BJ (cell line): Measurements from ENCODE around the gene ZNRF4. TPM values are rescaled to one million over a fixed set of nuclear protein-coding genes. Genes with fewer than 3 reads are reported as not detected.
"Not testable (repeated sequence)": the region's sequence is repeated elsewhere in the genome, so short reads cannot be mapped to it uniquely, and the experiment has no call there.

Experiments
- CTCF ChIA-PET: fragments of 350-600 bp; formaldehyde crosslinking; extraction: SDS; loops from one replicate; lab custom pipeline; 2021; ENCODE audit warnings: antibody characterized with exemption, inconsistent platforms; lab: Yijun Ruan, JAX
- POLR2A ChIA-PET: fragments of 300-600 bp; sonication (Branson Sonifier 250); formaldehyde crosslinking; extraction: SDS; loops from one replicate; lab custom pipeline; 2021; ENCODE audit warnings: antibody characterized with exemption; lab: Charles Lee
- DNase-seq: peaks from one replicate; pipeline ENCODE4 v3.0.0-alpha.2; 2011; ENCODE audit warnings: low read depth
- H3K27me3 ChIP-seq: 2 replicates; pipeline ENCODE4 v1.6.0; 2011; ENCODE audit warnings: low read length; ENCODE audit not compliant: control insufficient read depth, insufficient read depth
- H3K36me3 ChIP-seq: 2 replicates; pipeline ENCODE4 v1.5.1; 2011; ENCODE audit warnings: low read length; ENCODE audit not compliant: control insufficient read depth, insufficient read depth
- H3K4me3 ChIP-seq: 2 replicates; pipeline ENCODE4 v1.5.1; 2011; ENCODE audit warnings: low read depth, mild to moderate bottlenecking, control low read depth, low read length
- polyA minus RNA-seq: library from RNA; depleted of rRNA, polyadenylated mRNA; stranded (reverse); fragments of >200 nt; gene quantifications from 2 replicates; pipeline ENCODE4 v1.2.3, GENCODE V29; 2011; rRNA and poly(A)+ RNA removed
- polyA plus RNA-seq: library from polyadenylated mRNA; depleted of rRNA; stranded (reverse); fragments of >200 nt; gene quantifications from 2 replicates; pipeline ENCODE4 v1.2.3, GENCODE V29; 2011; rRNA removed
- TF ChIP-seq, protein P1 (sequence below): IDR thresholded peaks from 2 replicates; pipeline ENCODE4 v1.5.1; 2011; ENCODE audit warnings: low read depth, mild to moderate bottlenecking, control low read depth, inconsistent platforms, low read length, moderate library complexity; ENCODE audit not compliant: insufficient read depth

Gene ZNRF4, protein sequence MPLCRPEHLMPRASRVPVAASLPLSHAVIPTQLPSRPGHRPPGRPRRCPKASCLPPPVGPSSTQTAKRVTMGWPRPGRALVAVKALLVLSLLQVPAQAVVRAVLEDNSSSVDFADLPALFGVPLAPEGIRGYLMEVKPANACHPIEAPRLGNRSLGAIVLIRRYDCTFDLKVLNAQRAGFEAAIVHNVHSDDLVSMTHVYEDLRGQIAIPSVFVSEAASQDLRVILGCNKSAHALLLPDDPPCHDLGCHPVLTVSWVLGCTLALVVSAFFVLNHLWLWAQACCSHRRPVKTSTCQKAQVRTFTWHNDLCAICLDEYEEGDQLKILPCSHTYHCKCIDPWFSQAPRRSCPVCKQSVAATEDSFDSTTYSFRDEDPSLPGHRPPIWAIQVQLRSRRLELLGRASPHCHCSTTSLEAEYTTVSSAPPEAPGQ
- polyA plus RNA-seq: not detected in 2 replicates
- not detected in 2 replicates for polyA minus RNA-seq

DNA sequence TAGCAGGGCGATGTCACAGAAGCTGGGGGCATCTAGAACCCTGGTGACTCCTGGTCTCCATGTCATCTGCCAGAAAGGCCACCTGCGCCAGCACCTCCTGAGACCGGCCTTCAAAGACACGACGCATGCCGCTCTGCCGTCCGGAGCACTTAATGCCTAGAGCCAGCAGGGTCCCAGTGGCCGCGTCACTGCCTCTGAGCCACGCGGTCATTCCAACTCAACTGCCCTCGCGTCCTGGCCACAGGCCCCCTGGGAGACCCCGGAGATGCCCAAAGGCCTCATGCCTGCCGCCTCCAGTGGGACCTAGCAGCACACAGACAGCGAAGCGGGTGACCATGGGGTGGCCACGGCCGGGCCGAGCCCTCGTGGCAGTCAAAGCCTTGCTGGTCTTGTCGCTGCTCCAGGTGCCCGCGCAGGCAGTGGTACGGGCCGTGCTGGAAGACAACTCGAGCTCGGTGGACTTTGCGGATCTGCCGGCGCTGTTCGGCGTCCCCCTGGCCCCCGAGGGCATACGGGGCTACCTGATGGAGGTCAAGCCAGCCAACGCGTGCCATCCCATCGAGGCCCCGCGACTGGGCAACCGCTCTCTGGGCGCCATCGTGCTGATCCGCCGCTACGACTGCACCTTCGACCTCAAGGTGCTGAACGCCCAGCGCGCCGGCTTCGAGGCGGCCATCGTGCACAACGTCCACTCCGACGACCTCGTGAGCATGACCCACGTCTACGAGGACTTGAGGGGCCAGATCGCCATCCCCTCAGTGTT is at the start of gene ZNRF4:
Gene ZNRF4 (plus strand): TSS at position 51 of the 763 bp plus-strand sequence. CDS start 75 bp downstream, at position 126.
- TF ChIP-seq, protein P1, sequence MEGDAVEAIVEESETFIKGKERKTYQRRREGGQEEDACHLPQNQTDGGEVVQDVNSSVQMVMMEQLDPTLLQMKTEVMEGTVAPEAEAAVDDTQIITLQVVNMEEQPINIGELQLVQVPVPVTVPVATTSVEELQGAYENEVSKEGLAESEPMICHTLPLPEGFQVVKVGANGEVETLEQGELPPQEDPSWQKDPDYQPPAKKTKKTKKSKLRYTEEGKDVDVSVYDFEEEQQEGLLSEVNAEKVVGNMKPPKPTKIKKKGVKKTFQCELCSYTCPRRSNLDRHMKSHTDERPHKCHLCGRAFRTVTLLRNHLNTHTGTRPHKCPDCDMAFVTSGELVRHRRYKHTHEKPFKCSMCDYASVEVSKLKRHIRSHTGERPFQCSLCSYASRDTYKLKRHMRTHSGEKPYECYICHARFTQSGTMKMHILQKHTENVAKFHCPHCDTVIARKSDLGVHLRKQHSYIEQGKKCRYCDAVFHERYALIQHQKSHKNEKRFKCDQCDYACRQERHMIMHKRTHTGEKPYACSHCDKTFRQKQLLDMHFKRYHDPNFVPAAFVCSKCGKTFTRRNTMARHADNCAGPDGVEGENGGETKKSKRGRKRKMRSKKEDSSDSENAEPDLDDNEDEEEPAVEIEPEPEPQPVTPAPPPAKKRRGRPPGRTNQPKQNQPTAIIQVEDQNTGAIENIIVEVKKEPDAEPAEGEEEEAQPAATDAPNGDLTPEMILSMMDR: no peak
- H3K4me3 ChIP-seq: no peak within 1 kb of the TSS
- POLR2A ChIA-PET: no interaction called here
- H3K36me3 ChIP-seq: no peaks in the 10 kb centered on the region
- CTCF ChIA-PET: no interaction called here
- no peaks in the 10 kb centered on the region; the same call in 1 of the 2 replicates for H3K27me3 ChIP-seq
- DNase-seq: no peak

DNA sequence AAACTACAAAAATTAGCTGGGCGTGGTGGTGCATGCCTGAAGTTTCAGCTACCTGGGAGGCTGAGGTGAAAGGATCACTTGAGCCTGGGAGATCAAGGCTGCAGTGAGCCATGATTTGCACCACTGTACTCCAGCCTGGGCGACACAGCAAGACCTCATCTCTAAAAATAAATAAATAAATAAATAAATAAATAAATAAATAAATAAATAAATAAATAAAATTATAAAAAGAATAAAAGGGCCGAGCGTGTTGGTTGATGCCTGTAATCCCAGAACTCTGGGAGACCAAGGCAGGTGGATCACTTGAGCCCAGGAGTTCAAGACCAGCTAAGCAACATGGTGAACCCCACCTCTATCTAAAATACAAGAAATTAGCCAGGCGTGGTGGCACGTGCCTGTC is 49.0 kb upstream of the ZNRF4 start:
- POLR2A ChIA-PET, H3K36me3 ChIP-seq, H3K27me3 ChIP-seq, DNase-seq, H3K4me3 ChIP-seq: not testable (repeated sequence)
- CTCF ChIA-PET: interaction anchor here (0.6 kb wide), 1 partner anchor 30 kb away, joined by 3 read pairs; no protein-coding TSS in a partner anchor

DNA sequence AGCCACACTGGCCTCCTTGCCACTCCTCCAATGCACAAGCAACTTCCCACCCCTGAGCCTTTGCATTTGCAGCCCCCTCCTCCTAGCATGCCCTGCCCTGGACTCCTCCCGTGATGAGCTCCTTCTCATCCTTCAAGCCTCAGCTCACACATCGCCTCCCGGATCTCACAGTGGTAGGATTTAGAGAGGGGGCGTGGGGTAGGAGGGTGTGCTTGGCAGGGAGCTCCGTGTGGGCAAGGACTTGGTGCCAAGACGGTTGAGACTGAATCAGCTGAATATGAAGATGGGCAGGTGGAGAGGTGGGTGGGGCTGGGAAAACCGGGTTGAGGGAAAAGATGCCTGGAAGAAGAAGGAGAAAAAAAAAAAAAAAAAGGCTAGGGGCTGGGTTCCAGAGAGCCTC is 48.4 kb upstream of the ZNRF4 start:
- Histone ChIP-seq H3K4me3 (no peak overlapping the region), H3K36me3 (no peaks in the 10 kb centered on the region), H3K27me3 (no peaks in the 10 kb centered on the region)
- TF ChIP-seq, protein P1: no peak
- ChIA-PET CTCF (interaction anchor here (0.6 kb wide), 1 partner anchor 30 kb away, joined by 3 read pairs; no protein-coding TSS in a partner anchor), POLR2A (no interaction called here)
- DNase-seq: no peak

DNA sequence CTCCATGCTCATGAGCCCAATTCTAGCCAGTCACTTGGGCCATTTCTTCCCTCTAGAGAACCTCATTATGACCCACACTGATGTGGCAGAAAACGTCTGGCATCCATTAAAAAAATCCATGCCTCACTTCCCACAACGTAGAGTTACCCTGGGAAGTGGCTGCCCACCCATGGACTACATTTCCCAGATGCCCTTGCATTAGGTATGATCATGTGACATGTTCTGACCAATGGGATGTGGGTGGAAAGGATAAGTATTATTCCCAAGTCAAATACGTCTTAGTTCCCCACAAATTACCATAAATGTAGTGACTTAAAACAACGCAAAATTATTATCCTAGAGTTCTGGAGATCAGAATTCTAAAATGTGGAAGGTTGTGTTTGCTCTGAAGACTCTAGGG is 47.9 kb upstream of the ZNRF4 start:
- TF ChIP-seq, protein P1: no peak
- no peaks in the 10 kb centered on the region for H3K27me3 ChIP-seq
- H3K36me3 ChIP-seq: no peaks in the 10 kb centered on the region
- ChIA-PET POLR2A (no interaction called here), CTCF (no interaction called here)
- DNase-seq: no peak
- H3K4me3 ChIP-seq: no peak overlapping the region

DNA sequence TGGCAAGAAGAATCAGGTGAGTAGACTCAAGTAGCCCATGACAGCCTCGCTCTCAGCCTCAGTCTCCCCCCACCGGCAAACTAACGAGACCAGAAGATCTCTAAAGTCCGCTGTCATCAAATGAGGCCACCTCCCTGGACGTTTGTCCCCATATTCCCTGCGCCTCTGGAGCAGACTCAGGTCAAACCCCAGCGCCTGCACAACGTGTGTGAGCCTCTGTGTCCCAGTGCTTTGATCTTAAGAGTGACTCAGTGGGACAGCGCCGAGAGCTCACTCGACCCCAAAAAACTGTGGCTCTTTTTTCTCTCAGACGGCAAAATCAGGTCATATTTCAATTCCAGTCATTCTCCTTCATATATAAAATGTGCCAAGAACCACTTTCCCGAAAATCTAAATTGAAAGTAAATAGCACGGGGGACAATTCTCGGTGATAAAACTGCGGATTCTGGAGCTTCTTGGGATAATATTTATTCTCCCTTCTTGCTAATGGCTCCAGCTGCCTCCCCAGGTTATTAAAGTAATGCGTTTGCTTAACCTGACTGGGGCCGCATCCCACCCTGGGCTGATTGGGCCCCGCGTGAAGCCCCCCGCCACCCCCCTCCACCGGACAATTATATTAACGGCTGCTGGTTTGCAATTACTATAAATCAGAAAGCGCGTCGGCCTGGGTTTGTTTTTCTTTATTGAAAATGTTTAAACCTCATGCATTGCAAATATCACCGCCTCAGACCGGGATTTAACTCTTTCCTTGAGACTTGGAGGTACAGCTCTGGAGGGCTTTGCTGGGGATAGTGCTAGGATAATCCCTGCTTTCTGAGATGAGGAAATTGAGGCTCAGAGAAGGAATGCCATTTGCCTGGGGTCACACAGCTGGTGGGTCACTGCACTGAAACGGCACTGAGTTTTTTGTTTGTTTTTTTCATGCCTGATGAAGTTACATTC is 37.5 kb upstream of the ZNRF4 start:
- no peak for DNase-seq
- Histone ChIP-seq H3K36me3 (no peaks in the 10 kb centered on the region), H3K27me3 (peaks cover 16% of the 10 kb centered on the region), H3K4me3 (no peak overlapping the region)
- TF ChIP-seq, protein P1: no peak
- CTCF ChIA-PET: no interaction called here
- POLR2A ChIA-PET: no interaction called here
